Esophagus muscularis mucosa (tissue), 3 donors: ENCODE data around the gene PXMP4.

Experiments
- POLR2A ChIP-seq: fragments of 450-650 bp; IDR thresholded peaks from one replicate; pipeline ENCODE4 v1.6.1; 2017; ENCODE audit warnings: antibody characterized with exemption, moderate library complexity, mild to moderate bottlenecking, low read depth
- POLR2AphosphoS5 ChIP-seq, 2 donors: sonication (generic); formaldehyde crosslinking; IDR thresholded peaks; one replicate each; pipeline ENCODE4 v1.6.1; 2017; ENCODE audit warnings: antibody characterized with exemption in 2 of 2
- TF ChIP-seq, protein P1 (sequence below), 3 experiments: fragments of 200-600 bp in 2 of 3; fragments of 450-650 bp in 1 of 3; sonication (generic) in 2 of 3; IDR thresholded peaks; one replicate each; pipeline ENCODE4 v1.5.1; 2017 to 2019; ENCODE audit warnings: antibody characterized with exemption in 3 of 3, mild to moderate bottlenecking in 2 of 3, moderate library complexity in 1 of 3

DNA sequence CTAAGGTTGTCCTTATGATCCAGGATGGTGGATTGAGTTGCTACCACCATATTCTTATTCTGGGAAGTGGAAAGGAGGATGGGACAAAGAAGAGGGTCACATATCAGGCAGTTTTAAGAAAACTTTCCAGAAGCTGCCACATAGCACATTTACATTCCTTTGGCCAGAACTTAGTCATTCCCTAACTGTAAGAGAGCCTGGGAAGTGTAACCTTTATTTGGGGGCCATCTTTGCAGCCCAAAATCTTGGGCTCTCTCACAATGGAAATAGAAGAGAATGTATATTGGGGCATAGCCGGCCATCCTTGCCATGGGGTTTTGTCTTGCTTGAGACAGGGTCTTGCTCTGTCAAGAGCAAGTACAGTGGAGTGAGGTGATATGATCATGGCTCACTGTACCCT is 20.1 kb upstream of the PXMP4 start:
- TF ChIP-seq, protein P1, sequence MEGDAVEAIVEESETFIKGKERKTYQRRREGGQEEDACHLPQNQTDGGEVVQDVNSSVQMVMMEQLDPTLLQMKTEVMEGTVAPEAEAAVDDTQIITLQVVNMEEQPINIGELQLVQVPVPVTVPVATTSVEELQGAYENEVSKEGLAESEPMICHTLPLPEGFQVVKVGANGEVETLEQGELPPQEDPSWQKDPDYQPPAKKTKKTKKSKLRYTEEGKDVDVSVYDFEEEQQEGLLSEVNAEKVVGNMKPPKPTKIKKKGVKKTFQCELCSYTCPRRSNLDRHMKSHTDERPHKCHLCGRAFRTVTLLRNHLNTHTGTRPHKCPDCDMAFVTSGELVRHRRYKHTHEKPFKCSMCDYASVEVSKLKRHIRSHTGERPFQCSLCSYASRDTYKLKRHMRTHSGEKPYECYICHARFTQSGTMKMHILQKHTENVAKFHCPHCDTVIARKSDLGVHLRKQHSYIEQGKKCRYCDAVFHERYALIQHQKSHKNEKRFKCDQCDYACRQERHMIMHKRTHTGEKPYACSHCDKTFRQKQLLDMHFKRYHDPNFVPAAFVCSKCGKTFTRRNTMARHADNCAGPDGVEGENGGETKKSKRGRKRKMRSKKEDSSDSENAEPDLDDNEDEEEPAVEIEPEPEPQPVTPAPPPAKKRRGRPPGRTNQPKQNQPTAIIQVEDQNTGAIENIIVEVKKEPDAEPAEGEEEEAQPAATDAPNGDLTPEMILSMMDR (IDR thresholded peaks at IDR 0.05) = no peak
- no peak for TF ChIP-seq POLR2AphosphoS5 (IDR thresholded peaks at IDR 0.05)
- TF ChIP-seq POLR2A = no peak
